ENCODE data around the gene ADD3.

ADD3 gene

GRCh38 chr10:110141871-110142635 is 134.3 kb downstream of the ADD3 start:
- no peak for TF ChIP-seq CTCF (IDR thresholded peaks at IDR 0.05)
- Mint-ChIP-seq H3K27me3 (ENCODE audit: low read depth, poor library complexity) (no peaks in the 10 kb centered on the region), H3K4me1 (peaks cover 4% of the 10 kb centered on the region), H3K27ac (no peak overlapping the region), H3K9me3 (no peaks in the 10 kb centered on the region), H3K4me3 (no peak overlapping the region), H3K36me3 (ENCODE audit: low read depth) (no peaks in the 10 kb centered on the region)
- DNase-seq, result no peak

- peaks cover 4% of the 10 kb centered on the region for H3K4me1 Mint-ChIP-seq
- H3K9me3 Mint-ChIP-seq, result no peaks in the 10 kb centered on the region
- TF ChIP-seq CTCF (IDR thresholded peaks at IDR 0.05), result no peak
- H3K36me3 Mint-ChIP-seq (ENCODE audit: low read depth), result no peaks in the 10 kb centered on the region
- H3K27me3 Mint-ChIP-seq (ENCODE audit: low read depth, poor library complexity), result no peaks in the 10 kb centered on the region
- no peak overlapping the region for H3K4me3 Mint-ChIP-seq
- no peak overlapping the region for H3K27ac Mint-ChIP-seq
- DNase-seq, result no peak
Measured at GRCh38 chr10:110142965-110143364, 135.2 kb downstream of the ADD3 start.

GRCh38 chr10:110144507-110144906 is 136.7 kb downstream of the ADD3 start:
- peaks cover 2% of the 10 kb centered on the region for H3K27me3 Mint-ChIP-seq (ENCODE audit: low read depth, poor library complexity)

GRCh38 chr10:110147961-110148360 is 140.2 kb downstream of the ADD3 start:
- H3K4me1 Mint-ChIP-seq, result peaks cover 45% of the 10 kb centered on the region
- DNase-seq, result no peak
- TF ChIP-seq CTCF (IDR thresholded peaks at IDR 0.05), result no peak
- no peak overlapping the region for H3K4me3 Mint-ChIP-seq
- no peak overlapping the region for H3K27ac Mint-ChIP-seq
- H3K9me3 Mint-ChIP-seq, result no peaks in the 10 kb centered on the region
- no peaks in the 10 kb centered on the region for H3K36me3 Mint-ChIP-seq (ENCODE audit: low read depth)
- peaks cover 7% of the 10 kb centered on the region for H3K27me3 Mint-ChIP-seq (ENCODE audit: low read depth, poor library complexity)

More at GRCh38 chr10:110144507-110144906, 136.7 kb downstream of the ADD3 start:
- Mint-ChIP-seq H3K4me1 (peaks cover 14% of the 10 kb centered on the region), H3K9me3 (no peaks in the 10 kb centered on the region), H3K4me3 (no peak overlapping the region), H3K27ac (no peak overlapping the region), H3K36me3 (ENCODE audit: low read depth) (no peaks in the 10 kb centered on the region)
- TF ChIP-seq CTCF (IDR thresholded peaks at IDR 0.05), result no peak
- DNase-seq, result no peak

- H3K36me3 Mint-ChIP-seq (ENCODE audit: low read depth), result no peaks in the 10 kb centered on the region
- peak; percentile 21 for DNase-seq
- H3K27me3 Mint-ChIP-seq (ENCODE audit: low read depth, poor library complexity), result peaks cover 15% of the 10 kb centered on the region
- no peak for TF ChIP-seq CTCF (IDR thresholded peaks at IDR 0.05)
- H3K9me3 Mint-ChIP-seq, result no peaks in the 10 kb centered on the region
- peaks cover 56% of the 10 kb centered on the region for H3K4me1 Mint-ChIP-seq
- H3K4me3 Mint-ChIP-seq, result no peak overlapping the region
- peak overlapping the region; percentile 14 for H3K27ac Mint-ChIP-seq
Measured at GRCh38 chr10:110149259-110149658, 141.5 kb downstream of the ADD3 start.

GRCh38 chr10:110150046-110150445 is 142.3 kb downstream of the ADD3 start:
- Mint-ChIP-seq H3K27ac (no peak overlapping the region), H3K27me3 (ENCODE audit: low read depth, poor library complexity) (peaks cover 15% of the 10 kb centered on the region), H3K4me1 (peaks cover 56% of the 10 kb centered on the region), H3K36me3 (ENCODE audit: low read depth) (no peaks in the 10 kb centered on the region), H3K9me3 (no peaks in the 10 kb centered on the region), H3K4me3 (no peak overlapping the region)
- TF ChIP-seq CTCF (IDR thresholded peaks at IDR 0.05), result no peak
- DNase-seq, result no peak

Measured in nephron progenitor cell (in vitro differentiated cells).